Lower leg skin (tissue), 4 donors: ENCODE measurements around the gene ADGRD1. TPM values are rescaled to one million over a fixed set of nuclear protein-coding genes. Genes with fewer than 3 reads are reported as not detected.
"Not testable (repeated sequence)": the region's sequence is repeated elsewhere in the genome, so short reads cannot be mapped to it uniquely, and the experiment has no call there.

Source experiments
- DNase-seq, 2 donors: peaks; one replicate each; pipeline ENCODE4 v3.0.0-alpha.2; 2019; ENCODE audit warnings: low spot score in 2 of 2
- H3K4me3 ChIP-seq: fragments of 200-600 bp; sonication (generic); 2 replicates; pipeline ENCODE4 v1.5.1; 2017; ENCODE audit warnings: mild to moderate bottlenecking, low read depth; ENCODE audit not compliant: poor library complexity, severe bottlenecking
- POLR2A ChIP-seq, 2 donors: fragments of 450-650 bp; IDR thresholded peaks; one replicate each; pipeline ENCODE4 v1.6.1; 2016 to 2017; ENCODE audit warnings: antibody characterized with exemption in 2 of 2, mild to moderate bottlenecking in 1 of 2, moderate library complexity in 1 of 2
- WGBS, 2 donors: methylation state at CpG; one replicate each; pipeline ENCODE4 v1.1.5; 2018; 5-methylcytosine and 5-hydroxymethylcytosine counted together
- intact Hi-C: fragments of 100-400 bp; cut with DNase I; formaldehyde crosslinking; loops from one replicate; pipeline ENCODE4 v1.15.0; 2023; ENCODE audit warnings: low total_unique reads
- total RNA-seq, 4 donors: library from RNA; depleted of rRNA; stranded (reverse); fragments of >200 nt; gene quantifications; one replicate each; pipeline ENCODE4 v1.1.0, GENCODE V29; 2016
- TF ChIP-seq, protein P1 (sequence below), 3 donors: fragments of 450-650 bp; IDR thresholded peaks; one replicate each; pipeline ENCODE4 v1.5.1; 2016; ENCODE audit warnings: antibody characterized with exemption in 3 of 3, mild to moderate bottlenecking in 3 of 3, moderate library complexity in 2 of 3

The ADGRD1 gene
- total RNA-seq, 4 donors from 2014 or later, result 8.3 to 11.6 (median 8.9) TPM

DNA sequence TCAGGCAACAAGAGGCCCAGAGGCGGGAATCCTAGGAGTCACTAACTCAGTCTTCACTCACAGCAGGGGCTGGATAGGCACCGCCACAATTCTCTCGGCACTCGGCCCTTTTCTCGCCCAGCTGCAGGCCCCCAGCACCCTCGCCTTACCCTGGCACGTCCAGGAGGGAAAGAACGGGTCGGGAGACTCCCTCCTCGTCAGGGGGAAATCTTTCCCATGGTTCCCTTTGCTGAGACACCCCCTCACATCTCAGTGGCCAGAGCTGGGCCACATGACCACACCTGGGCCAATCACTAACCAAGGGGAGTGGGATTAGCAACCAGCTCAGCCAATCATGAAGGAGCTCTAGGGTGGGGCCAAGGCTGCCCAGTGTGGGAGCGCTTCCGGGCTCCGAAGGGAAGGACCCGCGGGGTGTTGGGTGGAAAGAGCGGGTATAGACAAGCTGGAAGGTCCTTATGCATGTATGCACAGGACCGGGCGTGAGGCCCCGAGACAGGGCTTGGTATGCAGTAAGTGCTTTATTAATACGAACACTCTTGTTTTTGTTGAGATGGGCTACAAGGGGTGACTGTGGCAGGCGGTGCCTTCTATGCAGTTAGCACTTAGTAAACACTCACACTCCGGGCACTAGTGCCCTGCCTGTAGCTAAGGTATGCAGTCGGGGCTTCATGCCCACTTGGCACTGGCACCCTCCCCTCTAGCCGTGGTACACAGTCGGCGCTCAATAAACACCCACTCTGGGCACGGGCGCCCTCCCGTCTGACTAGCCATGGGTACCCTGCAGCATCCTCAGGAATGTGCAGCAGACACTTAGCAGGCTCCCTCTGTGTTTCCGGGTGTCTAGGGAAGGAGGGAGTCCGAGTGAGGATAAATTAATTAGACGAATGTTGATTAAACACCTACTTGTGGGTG lies 40.3 kb downstream of the ADGRD1 start:
- TF ChIP-seq, protein P1, sequence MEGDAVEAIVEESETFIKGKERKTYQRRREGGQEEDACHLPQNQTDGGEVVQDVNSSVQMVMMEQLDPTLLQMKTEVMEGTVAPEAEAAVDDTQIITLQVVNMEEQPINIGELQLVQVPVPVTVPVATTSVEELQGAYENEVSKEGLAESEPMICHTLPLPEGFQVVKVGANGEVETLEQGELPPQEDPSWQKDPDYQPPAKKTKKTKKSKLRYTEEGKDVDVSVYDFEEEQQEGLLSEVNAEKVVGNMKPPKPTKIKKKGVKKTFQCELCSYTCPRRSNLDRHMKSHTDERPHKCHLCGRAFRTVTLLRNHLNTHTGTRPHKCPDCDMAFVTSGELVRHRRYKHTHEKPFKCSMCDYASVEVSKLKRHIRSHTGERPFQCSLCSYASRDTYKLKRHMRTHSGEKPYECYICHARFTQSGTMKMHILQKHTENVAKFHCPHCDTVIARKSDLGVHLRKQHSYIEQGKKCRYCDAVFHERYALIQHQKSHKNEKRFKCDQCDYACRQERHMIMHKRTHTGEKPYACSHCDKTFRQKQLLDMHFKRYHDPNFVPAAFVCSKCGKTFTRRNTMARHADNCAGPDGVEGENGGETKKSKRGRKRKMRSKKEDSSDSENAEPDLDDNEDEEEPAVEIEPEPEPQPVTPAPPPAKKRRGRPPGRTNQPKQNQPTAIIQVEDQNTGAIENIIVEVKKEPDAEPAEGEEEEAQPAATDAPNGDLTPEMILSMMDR (IDR thresholded peaks at IDR 0.05), result no peak
- no peak for TF ChIP-seq POLR2A (IDR thresholded peaks at IDR 0.05)
- no peak overlapping the region for H3K4me3 ChIP-seq
- intact Hi-C loops, result no loop called here
- WGBS, 2 donors, result 87 to 88% methylated on average over 32 of the region's 32 CpGs
- DNase-seq, result no peak

DNA sequence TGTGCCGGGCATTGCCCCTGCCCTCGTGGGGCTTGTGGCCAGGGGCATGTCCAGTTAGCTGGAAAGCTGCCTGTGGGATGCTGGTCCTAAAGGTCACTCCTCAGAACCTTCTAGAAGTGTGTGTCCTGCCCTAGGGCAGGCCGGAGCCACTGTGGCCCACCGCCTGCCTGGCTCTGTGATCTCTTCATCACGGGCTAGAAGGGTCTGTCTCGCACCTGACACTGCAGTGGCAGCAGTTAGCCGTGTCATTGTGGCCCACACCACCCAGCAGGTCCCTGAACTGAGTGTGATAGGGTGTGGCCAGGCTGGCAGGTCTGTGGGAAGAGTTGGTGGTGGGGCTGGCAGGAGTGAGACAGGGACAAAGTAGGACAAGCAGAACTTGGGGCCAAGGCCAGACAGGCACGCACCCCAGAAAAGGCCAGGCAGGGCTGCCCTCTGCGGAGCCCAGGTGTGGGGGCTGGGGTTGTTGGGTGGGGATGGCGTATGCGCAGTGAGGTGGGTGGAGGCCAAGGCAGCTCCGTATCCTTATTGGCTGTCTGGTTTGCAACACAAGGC lies 41.2 kb downstream of the ADGRD1 start:
- WGBS, 2 donors, result 77 to 87% methylated on average over 10 to 12 of the region's 12 CpGs
- TF ChIP-seq POLR2A (IDR thresholded peaks at IDR 0.05), result no peak
- TF ChIP-seq, protein P1 (IDR thresholded peaks at IDR 0.05), result no peak
- no peak overlapping the region for H3K4me3 ChIP-seq
- DNase-seq, result no peak
- intact Hi-C loops, result no loop called here

DNA sequence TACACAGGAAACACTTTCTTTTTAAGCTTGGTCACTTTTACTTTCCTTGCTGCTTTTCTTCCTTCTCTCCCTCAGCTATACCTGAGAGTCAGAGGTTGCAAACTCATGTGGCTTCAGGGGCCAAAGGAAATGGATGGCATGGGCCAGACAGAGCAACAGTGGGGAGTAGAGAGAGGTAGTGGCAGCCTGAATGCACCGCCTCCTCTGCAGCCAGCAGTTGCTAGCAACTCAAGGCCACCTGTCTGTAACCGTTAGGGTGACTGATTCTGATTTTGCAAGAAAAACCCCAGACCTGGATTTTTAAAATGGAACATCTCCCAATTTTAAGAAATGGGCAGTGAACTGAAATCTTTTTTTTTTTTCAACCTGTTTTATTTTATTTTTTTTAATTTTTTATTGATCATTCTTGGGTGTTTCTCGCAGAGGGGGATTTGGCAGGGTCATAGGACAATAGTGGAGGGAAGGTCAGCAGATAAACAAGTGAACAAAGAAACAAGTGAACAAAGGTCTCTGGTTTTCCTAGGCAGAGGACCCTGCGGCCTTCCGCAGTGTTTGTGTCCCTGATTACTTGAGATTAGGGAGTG lies 41.8 kb downstream of the ADGRD1 start:
- H3K4me3 ChIP-seq, DNase-seq, intact Hi-C loops: not testable (repeated sequence)
- WGBS, 2 donors, result 80% methylated on average over 5 of the region's 5 CpGs

DNA sequence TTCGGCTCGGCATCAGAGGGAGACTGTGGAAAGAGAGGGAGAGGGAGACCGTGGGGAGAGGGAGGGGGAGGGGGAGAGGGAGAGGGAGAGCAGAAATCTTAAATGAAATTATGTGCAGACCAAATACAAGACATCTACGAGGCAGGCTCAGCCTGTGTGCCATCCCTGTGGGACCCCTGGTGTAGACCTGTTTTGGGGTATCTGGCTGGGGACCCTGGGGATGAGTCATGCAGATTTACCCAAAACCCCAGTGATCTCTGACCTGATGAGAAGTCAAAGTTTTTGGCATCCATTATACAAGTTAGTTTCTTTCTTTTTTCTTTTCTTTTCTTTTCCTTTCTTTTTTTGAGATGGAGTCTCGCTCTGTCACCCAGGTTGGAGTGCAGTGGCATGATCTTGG lies 44.4 kb downstream of the ADGRD1 start:
- 85 to 95% methylated on average over 5 of the region's 5 CpGs for WGBS, 2 donors
- H3K4me3 ChIP-seq, result no peak overlapping the region
- no peak for DNase-seq
- intact Hi-C loops, result no loop called here
- TF ChIP-seq, protein P1 (IDR thresholded peaks at IDR 0.05), result no peak
- no peak for TF ChIP-seq POLR2A (IDR thresholded peaks at IDR 0.05)

DNA sequence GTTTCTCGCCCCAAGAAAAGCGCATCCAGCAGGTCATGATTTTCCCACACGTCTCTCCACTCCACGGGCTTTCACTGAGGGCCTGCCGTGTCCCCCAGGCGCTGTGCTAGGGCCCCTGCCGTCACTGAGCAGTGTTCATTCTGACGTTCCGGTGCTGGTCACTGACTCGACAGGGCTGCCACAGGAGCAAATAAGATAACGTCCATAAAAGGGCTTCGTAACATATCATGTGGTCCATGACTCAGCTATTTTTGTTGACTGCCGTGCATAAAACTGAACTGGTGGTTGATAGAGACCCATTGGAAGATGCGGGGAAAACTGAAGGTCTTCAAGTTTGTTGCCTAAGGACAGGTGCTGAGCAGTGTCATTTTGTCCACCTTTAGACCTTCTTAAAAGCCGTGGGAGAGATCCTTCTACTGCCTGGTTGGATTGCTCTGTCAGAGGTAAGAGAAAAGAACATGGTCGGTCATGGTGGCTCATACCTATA lies 46.3 kb downstream of the ADGRD1 start:
- intact Hi-C loops, result no loop called here
- no peak overlapping the region for H3K4me3 ChIP-seq
- DNase-seq, result no peak
- 92 to 94% methylated on average over 16 of the region's 16 CpGs for WGBS, 2 donors
- TF ChIP-seq POLR2A (IDR thresholded peaks at IDR 0.05), result no peak
- TF ChIP-seq, protein P1 (IDR thresholded peaks at IDR 0.05), result no peak

DNA sequence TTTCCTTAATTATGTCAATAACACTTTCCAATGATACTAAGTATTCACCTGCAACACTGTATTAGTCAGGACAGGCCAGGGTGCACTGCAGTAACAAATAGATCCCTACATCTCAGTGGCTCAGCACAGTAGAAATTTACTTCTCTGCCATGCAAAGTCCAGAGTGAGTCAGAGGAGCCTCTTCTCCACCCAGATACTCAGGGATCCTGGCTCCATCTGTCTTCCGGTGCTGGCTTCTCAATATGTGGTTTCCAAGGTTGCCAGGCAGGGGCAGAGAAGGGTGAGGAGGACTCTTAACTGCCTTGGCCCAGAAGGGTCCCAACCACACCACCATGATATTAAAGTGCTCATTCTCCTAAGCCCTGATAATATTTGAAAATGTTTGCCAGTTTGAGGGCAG lies 47.8 kb downstream of the ADGRD1 start:
- no peak for TF ChIP-seq POLR2A (IDR thresholded peaks at IDR 0.05)
- TF ChIP-seq, protein P1 (IDR thresholded peaks at IDR 0.05), result no peak
- intact Hi-C loops, result no loop called here
- 81 to 89% methylated on average over 1 of the region's 1 CpG for WGBS, 2 donors
- no peak for DNase-seq
- H3K4me3 ChIP-seq, result no peak overlapping the region
